ENCODE results near the gene COLGALT1. TPM values are rescaled to one million over a fixed set of nuclear protein-coding genes. Genes with fewer than 3 reads are reported as not detected.
"Not testable (repeated sequence)": the region's sequence is repeated elsewhere in the genome, so short reads cannot be mapped to it uniquely, and the experiment has no call there.

COLGALT1 gene
- total RNA-seq, 1 donor from 2014 or later = 29.9 TPM

- DNase-seq; intact Hi-C loops (cut with DNase I); ATAC-seq (ENCODE audit: poor library complexity): not testable (repeated sequence)
Observed at GRCh38 chr19:17552735-17553134, 2.7 kb upstream of the COLGALT1 start.

- intact Hi-C loops (cut with DNase I) = no loop called here
- DNase-seq (peak; percentile 78), ATAC-seq (ENCODE audit: poor library complexity) (peak; percentile 60)
Observed at GRCh38 chr19:17553256-17553655, 2.2 kb upstream of the COLGALT1 start.

- DNase-seq = no peak
- no peak for ATAC-seq (ENCODE audit: poor library complexity)
- intact Hi-C loops (cut with DNase I) = no loop called here
Observed at GRCh38 chr19:17554968-17555479, 425 bp upstream of the COLGALT1 start.

GRCh38 chr19:17555929-17556813 is 722 bp downstream of the COLGALT1 start:
- intact Hi-C loops (cut with DNase I) = no loop called here
- ATAC-seq (ENCODE audit: poor library complexity) (peak; percentile 40), DNase-seq (peak; percentile 85)

GRCh38 chr19:17556995-17557394 is 1.5 kb downstream of the COLGALT1 start:
- no peak for ATAC-seq (ENCODE audit: poor library complexity)
- DNase-seq = no peak
- intact Hi-C loops (cut with DNase I) = no loop called here

- intact Hi-C loops (cut with DNase I) = no loop called here
- DNase-seq = peak; percentile 61
- ATAC-seq (ENCODE audit: poor library complexity) = no peak
Observed at GRCh38 chr19:17557466-17557865, 2.0 kb downstream of the COLGALT1 start.

- ATAC-seq (ENCODE audit: poor library complexity) (no peak), DNase-seq (peak; percentile 56)
- intact Hi-C loops (cut with DNase I) = no loop called here
Observed at GRCh38 chr19:17560205-17560595, 4.8 kb downstream of the COLGALT1 start.

GRCh38 chr19:17562097-17562496 is 6.6 kb downstream of the COLGALT1 start:
- DNase-seq = no peak
- ATAC-seq (ENCODE audit: poor library complexity) = no peak
- intact Hi-C loops (cut with DNase I) = no loop called here

- DNase-seq = no peak
- intact Hi-C loops (cut with DNase I) = no loop called here
- ATAC-seq (ENCODE audit: poor library complexity) = no peak
Observed at GRCh38 chr19:17562561-17562960, 7.1 kb downstream of the COLGALT1 start.

- no peak for DNase-seq
- intact Hi-C loops (cut with DNase I) = no loop called here
- ATAC-seq (ENCODE audit: poor library complexity) = no peak
Observed at GRCh38 chr19:17564781-17565180, 9.3 kb downstream of the COLGALT1 start.

- ATAC-seq (ENCODE audit: poor library complexity) (peak; percentile 40), DNase-seq (no peak)
- intact Hi-C loops (cut with DNase I) = no loop called here
Observed at GRCh38 chr19:17565611-17566010, 10.2 kb downstream of the COLGALT1 start.

GRCh38 chr19:17567940-17568339 is 12.5 kb downstream of the COLGALT1 start:
- intact Hi-C loops (cut with DNase I) = no loop called here
- no peak for ATAC-seq (ENCODE audit: poor library complexity)
- DNase-seq = no peak

GRCh38 chr19:17570291-17570690 is 14.8 kb downstream of the COLGALT1 start:
- intact Hi-C loops (cut with DNase I); DNase-seq; ATAC-seq (ENCODE audit: poor library complexity): not testable (repeated sequence)

GRCh38 chr19:17570791-17571190 is 15.3 kb downstream of the COLGALT1 start:
- ATAC-seq (ENCODE audit: poor library complexity) (no peak), DNase-seq (no peak)
- intact Hi-C loops (cut with DNase I) = no loop called here

GRCh38 chr19:17572638-17573037 is 17.2 kb downstream of the COLGALT1 start:
- DNase-seq (no peak), ATAC-seq (ENCODE audit: poor library complexity) (no peak)
- intact Hi-C loops (cut with DNase I) = no loop called here

- intact Hi-C loops (cut with DNase I) = no loop called here
- ATAC-seq (ENCODE audit: poor library complexity) = no peak
Observed at GRCh38 chr19:17575871-17576757, 20.7 kb downstream of the COLGALT1 start.

GRCh38 chr19:17576758-17577456 is 21.5 kb downstream of the COLGALT1 start:
- intact Hi-C loops (cut with DNase I) = no loop called here
- DNase-seq = peak; percentile 61
- peak; percentile 26 for ATAC-seq (ENCODE audit: poor library complexity)

More at GRCh38 chr19:17575871-17576757, 20.7 kb downstream of the COLGALT1 start:
- no peak for DNase-seq

GRCh38 chr19:17577457-17578097 is 22.1 kb downstream of the COLGALT1 start:
- ATAC-seq (ENCODE audit: poor library complexity) = no peak
- intact Hi-C loops (cut with DNase I) = no loop called here
- no peak for DNase-seq

Measured in Right ventricle myocardium superior (tissue), 1 donor.